RWPE2 (cell line): ENCODE data around the gene ZNF532.
"Not testable (repeated sequence)": the region's sequence is repeated elsewhere in the genome, so short reads cannot be mapped to it uniquely, and the experiment has no call there.

Source experiments
- ATAC-seq: fragments of 200-7000 bp; cut with Tn5 transposase; 3 replicates; pipeline ENCODE4 v1.9.1; 2021; ENCODE audit warnings: low read depth
- DNase-seq: peaks from one replicate; pipeline ENCODE4 v3.0.0-alpha.2; 2020; ENCODE audit warnings: low spot score
- H3K27ac ChIP-seq: fragments of 450-650 bp; 2 replicates; pipeline ENCODE4 v1.5.1; 2017; ENCODE audit warnings: mild to moderate bottlenecking; ENCODE audit not compliant: poor library complexity, severe bottlenecking
- H3K27me3 ChIP-seq: fragments of 250-450 bp; sonication (Bioruptor Pico); 2 replicates; pipeline ENCODE4 v1.5.1; 2021; ENCODE audit warnings: mild to moderate bottlenecking, moderate library complexity; ENCODE audit not compliant: insufficient read depth, poor library complexity, severe bottlenecking
- H3K36me3 ChIP-seq: fragments of 250-450 bp; sonication (Bioruptor Pico); 2 replicates; pipeline ENCODE4 v1.5.1; 2020; ENCODE audit warnings: low read depth, mild to moderate bottlenecking, moderate library complexity
- H3K4me1 ChIP-seq: fragments of 250-450 bp; sonication (Bioruptor Pico); 2 replicates; pipeline ENCODE4 v1.5.1; 2021; ENCODE audit warnings: mild to moderate bottlenecking, moderate library complexity; ENCODE audit not compliant: insufficient read depth, poor library complexity, severe bottlenecking
- H3K4me3 ChIP-seq: fragments of 250-450 bp; sonication (Bioruptor Pico); 2 replicates; pipeline ENCODE4 v1.5.1; 2021; ENCODE audit warnings: mild to moderate bottlenecking, moderate library complexity; ENCODE audit not compliant: severe bottlenecking
- H3K9me3 ChIP-seq: fragments of 250-450 bp; sonication (Bioruptor Pico); 2 replicates; pipeline ENCODE4 v1.5.1; 2021; ENCODE audit warnings: mild to moderate bottlenecking, moderate library complexity; ENCODE audit not compliant: severe bottlenecking
- CTCF ChIP-seq: fragments of 450-650 bp; IDR thresholded peaks from one replicate; pipeline ENCODE4 v1.5.1; 2017; ENCODE audit warnings: mild to moderate bottlenecking, moderate library complexity; ENCODE audit not compliant: poor library complexity, severe bottlenecking

ZNF532 gene

GRCh38 chr18:58850786-58851469, 13.7 kb upstream of the ZNF532 start:
- DNase-seq (no peak), ATAC-seq (no peak; the same call in 2 of the 3 replicates)
- Histone ChIP-seq H3K27me3 (no peaks in the 10 kb centered on the region), H3K27ac (peak overlapping the region; percentile 59), H3K4me3 (no peak overlapping the region), H3K9me3 (no peaks in the 10 kb centered on the region), H3K4me1 (peaks cover 16% of the 10 kb centered on the region), H3K36me3 (no peaks in the 10 kb centered on the region)
- TF ChIP-seq CTCF, result no peak

GRCh38 chr18:58851856-58852255, 12.8 kb upstream of the ZNF532 start:
- Histone ChIP-seq H3K4me3 (no peak overlapping the region), H3K36me3 (no peaks in the 10 kb centered on the region), H3K4me1 (peaks cover 16% of the 10 kb centered on the region), H3K27ac (no peak overlapping the region), H3K27me3 (no peaks in the 10 kb centered on the region), H3K9me3 (no peaks in the 10 kb centered on the region)
- ATAC-seq (no peak), DNase-seq (no peak)
- TF ChIP-seq CTCF, result no peak

GRCh38 chr18:58852629-58853028, 12.0 kb upstream of the ZNF532 start:
- no peak for TF ChIP-seq CTCF
- no peaks in the 10 kb centered on the region for H3K27me3 ChIP-seq
- H3K36me3 ChIP-seq, result no peaks in the 10 kb centered on the region
- H3K4me3 ChIP-seq, result no peak overlapping the region
- H3K4me1 ChIP-seq, result peaks cover 16% of the 10 kb centered on the region
- ATAC-seq (no peak), DNase-seq (no peak)
- H3K27ac ChIP-seq, result no peak overlapping the region
- H3K9me3 ChIP-seq, result no peaks in the 10 kb centered on the region

GRCh38 chr18:58853561-58853960, 11.1 kb upstream of the ZNF532 start:
- no peak for ATAC-seq
- TF ChIP-seq CTCF, result no peak
- H3K36me3 ChIP-seq, result no peaks in the 10 kb centered on the region

GRCh38 chr18:58855521-58855920, 9.2 kb upstream of the ZNF532 start:
- ATAC-seq, H3K4me1 ChIP-seq, H3K36me3 ChIP-seq, H3K27me3 ChIP-seq, H3K9me3 ChIP-seq, H3K4me3 ChIP-seq, H3K27ac ChIP-seq, DNase-seq: not testable (repeated sequence)

More at GRCh38 chr18:58853561-58853960, 11.1 kb upstream of the ZNF532 start:
- no peak for DNase-seq
- Histone ChIP-seq H3K4me1 (peaks cover 16% of the 10 kb centered on the region), H3K27ac (no peak overlapping the region), H3K4me3 (no peak overlapping the region), H3K27me3 (no peaks in the 10 kb centered on the region), H3K9me3 (no peaks in the 10 kb centered on the region)
